Measurements from ENCODE around the gene LTB4R2.

Gene LTB4R2

GRCh38 chr14:24270537-24271133, 39.3 kb upstream of the LTB4R2 start:
- H2AFZ ChIP-seq (ENCODE audit: low read depth, low read length) = no peak overlapping the region
- TF ChIP-seq EZH2phosphoT487 (IDR thresholded peaks at IDR 0.05; ENCODE audit: low read depth) (no peak), CTCF (IDR thresholded peaks at IDR 0.05; ENCODE audit: low read depth, low read length) (no peak)
- no peaks in the 10 kb centered on the region for H3K79me2 ChIP-seq (ENCODE audit: low read length)
- peak overlapping the region; percentile 90 for H3K4me3 ChIP-seq (ENCODE audit: low read length)
- peak overlapping the region; percentile 83 for H3K4me2 ChIP-seq (ENCODE audit: low read length)
- H4K20me1 ChIP-seq (ENCODE audit: insufficient read depth, low read length) = no peaks in the 10 kb centered on the region
- H3K4me1 ChIP-seq (ENCODE audit: low read length) = peaks cover 38% of the 10 kb centered on the region
- peaks cover 2% of the 10 kb centered on the region for H3K36me3 ChIP-seq (replicated peaks; ENCODE audit: low read depth, low read length)
- H3K27me3 ChIP-seq (ENCODE audit: low read depth, low read length) = no peaks in the 10 kb centered on the region
- H3K27ac ChIP-seq (ENCODE audit: low read length) = peak overlapping the region; percentile 88
- H3K9me3 ChIP-seq (ENCODE audit: insufficient read depth, low read length) = no peaks in the 10 kb centered on the region
- H3K9ac ChIP-seq (ENCODE audit: low read length) = peak overlapping the region; percentile 98

DNA sequence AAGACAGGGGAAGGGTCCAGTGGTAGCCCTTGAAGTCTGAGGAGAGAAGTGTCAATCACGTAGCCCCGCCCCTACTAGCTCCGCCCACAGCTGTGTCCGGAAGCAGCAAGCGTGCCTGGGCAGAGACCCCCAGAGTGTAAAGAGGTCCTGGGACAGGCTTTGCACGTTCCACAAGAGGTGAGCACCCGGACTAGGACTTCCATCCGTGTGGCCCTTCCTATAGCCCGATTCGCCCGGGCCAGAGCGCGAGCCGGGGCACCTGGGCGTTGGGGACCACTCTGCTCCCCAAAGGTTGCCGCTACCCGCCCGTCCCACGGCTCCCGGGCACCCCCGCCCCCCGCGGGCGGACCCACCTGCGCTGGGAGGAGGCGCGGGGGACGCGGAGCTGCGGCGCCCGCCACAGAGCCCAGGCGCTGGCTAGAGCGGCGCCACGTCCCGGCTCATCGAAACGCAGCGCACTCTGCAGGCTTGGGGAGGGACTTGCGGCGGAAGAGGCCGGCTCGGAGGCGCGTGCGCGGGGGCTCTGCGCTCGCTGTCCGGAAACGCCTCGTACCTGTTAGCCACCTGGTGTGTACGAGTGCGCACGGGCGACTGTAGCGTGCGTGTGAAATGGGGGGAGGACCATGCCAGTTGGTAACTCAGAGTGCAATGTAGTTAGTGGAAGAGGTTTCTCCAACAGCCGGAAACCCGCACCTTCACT, 38.7 kb upstream of the LTB4R2 start, which contains the start of gene RABGGTA:
Gene RABGGTA (minus strand): TSS at position 464 of the 700 bp plus-strand sequence. CDS start 482 bp downstream, outside the sequence.
- H3K4me3 ChIP-seq (ENCODE audit: low read length) = peak within 1 kb of the TSS; percentile 90
- no peaks in the 10 kb centered on the region for H3K27me3 ChIP-seq (ENCODE audit: low read depth, low read length)
- peak; percentile 66 for TF ChIP-seq CTCF (IDR thresholded peaks at IDR 0.05; ENCODE audit: low read depth, low read length)
- TF ChIP-seq EZH2phosphoT487 (IDR thresholded peaks at IDR 0.05; ENCODE audit: low read depth) = no peak

GRCh38 chr14:24271834-24272263, 38.1 kb upstream of the LTB4R2 start:
- Histone ChIP-seq H3K9ac (ENCODE audit: low read length) (peak overlapping the region; percentile 98), H3K27ac (ENCODE audit: low read length) (no peak overlapping the region), H2AFZ (ENCODE audit: low read depth, low read length) (peak overlapping the region; percentile 39; the same call in 1 of the 2 replicates), H3K36me3 (replicated peaks; ENCODE audit: low read depth, low read length) (peaks cover 2% of the 10 kb centered on the region), H3K4me2 (ENCODE audit: low read length) (peak overlapping the region; percentile 83), H3K9me3 (ENCODE audit: insufficient read depth, low read length) (no peaks in the 10 kb centered on the region), H3K4me3 (ENCODE audit: low read length) (peak overlapping the region; percentile 90), H3K4me1 (ENCODE audit: low read length) (peaks cover 38% of the 10 kb centered on the region), H3K27me3 (ENCODE audit: low read depth, low read length) (no peaks in the 10 kb centered on the region), H3K79me2 (ENCODE audit: low read length) (no peaks in the 10 kb centered on the region), H4K20me1 (ENCODE audit: insufficient read depth, low read length) (no peaks in the 10 kb centered on the region)
- TF ChIP-seq EZH2phosphoT487 (IDR thresholded peaks at IDR 0.05; ENCODE audit: low read depth) (no peak), CTCF (IDR thresholded peaks at IDR 0.05; ENCODE audit: low read depth, low read length) (no peak)

More for the DNA sequence above, 38.7 kb upstream of the LTB4R2 start, which contains the start of gene RABGGTA:
- Histone ChIP-seq H3K27ac (ENCODE audit: low read length) (peak within 1 kb of the TSS; percentile 88), H3K9me3 (ENCODE audit: insufficient read depth, low read length) (no peaks in the 10 kb centered on the region), H3K4me1 (ENCODE audit: low read length) (peaks cover 38% of the 10 kb centered on the region), H3K36me3 (replicated peaks; ENCODE audit: low read depth, low read length) (peaks cover 2% of the 10 kb centered on the region), H2AFZ (ENCODE audit: low read depth, low read length) (peak within 1 kb of the TSS; percentile 58; the same call in 1 of the 2 replicates), H3K79me2 (ENCODE audit: low read length) (no peaks in the 10 kb centered on the region), H3K9ac (ENCODE audit: low read length) (peak within 1 kb of the TSS; percentile 98), H4K20me1 (ENCODE audit: insufficient read depth, low read length) (no peaks in the 10 kb centered on the region), H3K4me2 (ENCODE audit: low read length) (peak within 1 kb of the TSS; percentile 83)

GRCh38 chr14:24272467-24272866, 37.5 kb upstream of the LTB4R2 start:
- no peak overlapping the region for H3K27ac ChIP-seq (ENCODE audit: low read length)

More at GRCh38 chr14:24272467-24272866, 37.5 kb upstream of the LTB4R2 start:
- Histone ChIP-seq H3K4me2 (ENCODE audit: low read length) (peak overlapping the region; percentile 83; the same call in 1 of the 2 replicates), H2AFZ (ENCODE audit: low read depth, low read length) (no peak overlapping the region), H3K27me3 (ENCODE audit: low read depth, low read length) (no peaks in the 10 kb centered on the region), H3K4me1 (ENCODE audit: low read length) (peaks cover 38% of the 10 kb centered on the region), H3K79me2 (ENCODE audit: low read length) (no peaks in the 10 kb centered on the region), H3K36me3 (replicated peaks; ENCODE audit: low read depth, low read length) (no peaks in the 10 kb centered on the region), H3K9me3 (ENCODE audit: insufficient read depth, low read length) (no peaks in the 10 kb centered on the region), H3K4me3 (ENCODE audit: low read length) (no peak overlapping the region), H3K9ac (ENCODE audit: low read length) (no peak overlapping the region), H4K20me1 (ENCODE audit: insufficient read depth, low read length) (no peaks in the 10 kb centered on the region)
- no peak for TF ChIP-seq EZH2phosphoT487 (IDR thresholded peaks at IDR 0.05; ENCODE audit: low read depth)
- TF ChIP-seq CTCF (IDR thresholded peaks at IDR 0.05; ENCODE audit: low read depth, low read length) = no peak
